Measurements from ENCODE around the gene MPZL2. TPM values are rescaled to one million over a fixed set of nuclear protein-coding genes. Genes with fewer than 3 reads are reported as not detected.
"Not testable (repeated sequence)": the region's sequence is repeated elsewhere in the genome, so short reads cannot be mapped to it uniquely, and the experiment has no call there.

Gene MPZL2
- total RNA-seq, 2 donors from 2014 or later, result 58.8 to 114 TPM

GRCh38 chr11:118310271-118310670, 46.2 kb upstream of the MPZL2 start:
- Histone ChIP-seq H3K9ac (ENCODE audit: low read depth in 2 of 2, low read length in 2 of 2) (no peak overlapping the region), H3K27ac (no peak overlapping the region), H3K9me3 (no peaks in the 10 kb centered on the region), H3K27me3 (no peaks in the 10 kb centered on the region), H3K4me3 (no peak overlapping the region), H3K4me1 (peaks cover 2% of the 10 kb centered on the region), H3K36me3 (no peaks in the 10 kb centered on the region)
- TF ChIP-seq CTCF (IDR thresholded peaks at IDR 0.05), result no peak
- intact Hi-C loops (cut with DNase I), result no loop called here
- DNase-seq, result no peak

GRCh38 chr11:118308995-118309528, 45.0 kb upstream of the MPZL2 start:
- DNase-seq; H3K4me3 ChIP-seq; H3K4me1 ChIP-seq; intact Hi-C loops (cut with DNase I); H3K9ac ChIP-seq (ENCODE audit: low read depth in 2 of 2, low read length in 2 of 2); H3K36me3 ChIP-seq; H3K9me3 ChIP-seq; H3K27ac ChIP-seq; H3K27me3 ChIP-seq: not testable (repeated sequence)

- Histone ChIP-seq H3K27ac (no peak overlapping the region), H3K4me1 (no peaks in the 10 kb centered on the region), H3K36me3 (no peaks in the 10 kb centered on the region), H3K4me3 (no peak overlapping the region), H3K9ac (ENCODE audit: low read depth in 2 of 2, low read length in 2 of 2) (no peak overlapping the region), H3K9me3 (no peaks in the 10 kb centered on the region), H3K27me3 (no peaks in the 10 kb centered on the region)
- intact Hi-C loops (cut with DNase I), result no loop called here
- no peak for DNase-seq
- TF ChIP-seq CTCF (IDR thresholded peaks at IDR 0.05), result no peak
These were observed 42.5 kb upstream of the MPZL2 start for GRCh38 chr11:118306556-118306955.

- no peak overlapping the region for H3K9ac ChIP-seq (ENCODE audit: low read depth in 2 of 2, low read length in 2 of 2)
- intact Hi-C loops (cut with DNase I), result no loop called here
- no peaks in the 10 kb centered on the region for H3K36me3 ChIP-seq
- H3K4me1 ChIP-seq, result no peaks in the 10 kb centered on the region
- TF ChIP-seq CTCF (IDR thresholded peaks at IDR 0.05), result no peak
- no peak for DNase-seq
- H3K9me3 ChIP-seq, result no peaks in the 10 kb centered on the region
- no peak overlapping the region for H3K4me3 ChIP-seq
- H3K27ac ChIP-seq, result no peak overlapping the region
- H3K27me3 ChIP-seq, result no peaks in the 10 kb centered on the region
These were observed 41.6 kb upstream of the MPZL2 start for GRCh38 chr11:118305726-118306125.

- H3K4me1 ChIP-seq, result no peaks in the 10 kb centered on the region
- no peaks in the 10 kb centered on the region for H3K27me3 ChIP-seq
- H3K9ac ChIP-seq (ENCODE audit: low read depth in 2 of 2, low read length in 2 of 2), result no peak within 1 kb of the TSS
- no peak within 1 kb of the TSS for H3K27ac ChIP-seq
- H3K4me3 ChIP-seq, result no peak within 1 kb of the TSS
- H3K36me3 ChIP-seq, result no peaks in the 10 kb centered on the region
- TF ChIP-seq CTCF (IDR thresholded peaks at IDR 0.05), result no peak
- DNase-seq, result no peak
- H3K9me3 ChIP-seq, result no peaks in the 10 kb centered on the region
- intact Hi-C loops (cut with DNase I), result no loop called here
These were observed 40.6 kb upstream of the MPZL2 start, which contains the start of gene CD3E for GRCh38 chr11:118304568-118305248. CD3E (plus strand) TSS chr11:118304730; CDS start chr11:118304953, 223 bp downstream.

GRCh38 chr11:118304227-118304567, 40.1 kb upstream of the MPZL2 start:
- intact Hi-C loops (cut with DNase I), result no loop called here
- no peak overlapping the region for H3K27ac ChIP-seq
- no peaks in the 10 kb centered on the region for H3K36me3 ChIP-seq
- no peak overlapping the region for H3K4me3 ChIP-seq
- TF ChIP-seq CTCF (IDR thresholded peaks at IDR 0.05), result no peak
- no peaks in the 10 kb centered on the region for H3K4me1 ChIP-seq
- DNase-seq, result no peak
- H3K9ac ChIP-seq (ENCODE audit: low read depth in 2 of 2, low read length in 2 of 2), result no peak overlapping the region
- H3K9me3 ChIP-seq, result no peaks in the 10 kb centered on the region
- H3K27me3 ChIP-seq, result no peaks in the 10 kb centered on the region

All from colonic mucosa (tissue), 4 donors.